HG03045 (cell line): ENCODE measurements around the gene POLR2B.

Source experiments
- ATAC-seq: cut with Tn5 transposase; IDR thresholded peaks from one replicate; pipeline ENCODE4 v1.9.1; 2021; ENCODE audit warnings: mild to moderate bottlenecking, moderate library complexity; ENCODE audit not compliant: unreplicated experiment

The POLR2B gene

DNA sequence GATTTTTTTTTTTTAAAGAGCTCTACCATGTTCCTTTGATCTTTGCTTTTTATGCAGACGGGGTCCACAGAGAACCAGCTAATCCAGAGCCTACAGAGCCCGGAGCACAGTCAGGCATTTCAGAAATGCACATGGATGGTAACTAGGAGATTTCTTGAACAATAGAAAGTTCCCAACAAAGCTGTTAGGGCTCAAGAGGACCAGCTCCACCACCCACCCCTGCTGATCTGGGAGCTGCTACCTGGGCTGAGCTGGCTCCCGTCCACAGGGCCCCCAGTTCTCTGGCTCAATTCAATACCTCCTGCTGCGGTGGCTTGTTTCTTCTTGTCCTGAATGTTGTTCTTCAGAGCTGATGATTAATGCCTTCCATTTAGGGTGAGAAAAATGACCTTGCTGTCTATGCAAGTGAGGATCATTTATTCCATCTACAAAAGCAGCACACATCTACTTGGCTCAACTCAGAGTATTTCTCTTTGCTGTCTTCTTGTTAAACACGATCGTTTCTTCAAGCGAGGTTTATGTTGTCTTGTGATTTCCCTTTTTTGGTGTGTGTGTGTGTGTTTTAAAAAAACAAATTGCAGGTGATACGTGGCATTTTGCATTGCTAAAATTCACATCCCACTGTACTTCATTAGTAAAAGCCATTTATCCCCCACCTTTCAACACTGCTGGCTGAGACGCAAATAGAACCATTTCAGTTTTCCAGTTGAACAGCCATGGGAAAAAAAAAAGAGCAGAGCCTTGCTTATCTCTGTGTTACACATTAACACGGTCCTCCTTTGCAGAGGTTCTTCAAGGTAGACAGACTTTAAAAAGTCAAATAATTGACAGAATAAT lies 100.2 kb downstream of the POLR2B start:
- ATAC-seq: no peak
